Adrenal gland (tissue), 5 donors: ENCODE results near the gene THG1L.

Source experiments
- POLR2A ChIP-seq, 2 donors: fragments of 450-650 bp; IDR thresholded peaks; one replicate each; pipeline ENCODE4 v1.6.1; 2017; ENCODE audit warnings: antibody characterized with exemption in 2 of 2, mild to moderate bottlenecking in 2 of 2, moderate library complexity in 1 of 2
- TF ChIP-seq, protein P1 (sequence below), 6 experiments: fragments of 450-650 bp in 4 of 6; fragments of 200-600 bp in 2 of 6; sonication (generic) in 1 of 6; IDR thresholded peaks; 1 replicate in 5 of 6; 2 replicates in 1 of 6; pipeline versions ENCODE4 v1.5.1 to v1.8.0; 2016 to 2021; ENCODE audit warnings: antibody characterized with exemption in 6 of 6, mild to moderate bottlenecking in 2 of 6, moderate library complexity in 1 of 6
- donor health status: DM: no; HTN: no; CAD: no.

DNA sequence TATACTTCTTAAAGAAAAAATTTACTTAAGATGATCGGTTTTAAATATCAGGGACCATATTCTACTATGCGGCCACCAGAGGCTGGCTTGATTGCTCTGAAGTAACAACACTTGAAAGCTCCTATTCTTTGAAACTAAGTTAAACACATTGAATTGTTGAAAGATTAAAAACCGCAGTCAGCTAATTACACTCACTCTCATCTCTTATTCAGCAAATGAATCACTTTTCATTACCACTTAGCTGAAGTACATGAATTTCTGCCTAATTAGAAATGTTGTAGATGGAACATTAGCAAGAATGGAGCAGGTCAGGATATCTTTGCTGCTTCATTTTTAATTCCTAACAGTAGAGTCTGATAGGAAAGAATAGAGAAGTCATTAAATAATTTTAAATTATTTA lies 54.6 kb downstream of the THG1L start:
- TF ChIP-seq, protein P1, sequence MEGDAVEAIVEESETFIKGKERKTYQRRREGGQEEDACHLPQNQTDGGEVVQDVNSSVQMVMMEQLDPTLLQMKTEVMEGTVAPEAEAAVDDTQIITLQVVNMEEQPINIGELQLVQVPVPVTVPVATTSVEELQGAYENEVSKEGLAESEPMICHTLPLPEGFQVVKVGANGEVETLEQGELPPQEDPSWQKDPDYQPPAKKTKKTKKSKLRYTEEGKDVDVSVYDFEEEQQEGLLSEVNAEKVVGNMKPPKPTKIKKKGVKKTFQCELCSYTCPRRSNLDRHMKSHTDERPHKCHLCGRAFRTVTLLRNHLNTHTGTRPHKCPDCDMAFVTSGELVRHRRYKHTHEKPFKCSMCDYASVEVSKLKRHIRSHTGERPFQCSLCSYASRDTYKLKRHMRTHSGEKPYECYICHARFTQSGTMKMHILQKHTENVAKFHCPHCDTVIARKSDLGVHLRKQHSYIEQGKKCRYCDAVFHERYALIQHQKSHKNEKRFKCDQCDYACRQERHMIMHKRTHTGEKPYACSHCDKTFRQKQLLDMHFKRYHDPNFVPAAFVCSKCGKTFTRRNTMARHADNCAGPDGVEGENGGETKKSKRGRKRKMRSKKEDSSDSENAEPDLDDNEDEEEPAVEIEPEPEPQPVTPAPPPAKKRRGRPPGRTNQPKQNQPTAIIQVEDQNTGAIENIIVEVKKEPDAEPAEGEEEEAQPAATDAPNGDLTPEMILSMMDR (IDR thresholded peaks at IDR 0.05): no peak
- TF ChIP-seq POLR2A (IDR thresholded peaks at IDR 0.05): no peak
